Measurements from ENCODE around the gene SNRK. TPM values are rescaled to one million over a fixed set of nuclear protein-coding genes. Genes with fewer than 3 reads are reported as not detected.

Gene SNRK
- polyA plus RNA-seq (2012; ENCODE audit: missing spikeins) = 7.3 TPM

GRCh38 chr3:43286115-43286840, at the start of gene SNRK:
Gene SNRK (plus strand): TSS chr3:43286540. CDS start chr3:43303204, 16,664 bp downstream.
- DNase-seq (ENCODE audit: insufficient read length) = peak; percentile 78
- peak; percentile 99 for FAIRE-seq
- TF ChIP-seq POLR2A (IDR thresholded peaks at IDR 0.05; ENCODE audit: low read depth, low read length) (peak; percentile 32; the same call in 1 of the 2 replicates), TAF1 (IDR thresholded peaks at IDR 0.05; ENCODE audit: borderline replicate concordance, low read depth, low read length) (no peak)

- FAIRE-seq (no peak), DNase-seq (ENCODE audit: insufficient read length) (no peak)
- no peak for TF ChIP-seq POLR2AphosphoS5 (IDR thresholded peaks at IDR 0.05; ENCODE audit: low read depth, low read length)
Measured at GRCh38 chr3:43238801-43239200, 47.5 kb upstream of the SNRK start.

GRCh38 chr3:43239755-43240154, 46.6 kb upstream of the SNRK start:
- TF ChIP-seq TAF1 (IDR thresholded peaks at IDR 0.05; ENCODE audit: borderline replicate concordance, low read depth, low read length) = no peak
- TF ChIP-seq POLR2A (IDR thresholded peaks at IDR 0.05; ENCODE audit: low read depth, low read length) = no peak
- TF ChIP-seq POLR2AphosphoS5 (IDR thresholded peaks at IDR 0.05; ENCODE audit: low read depth, low read length) = no peak
- FAIRE-seq (no peak), DNase-seq (ENCODE audit: insufficient read length) (no peak)

- DNase-seq (ENCODE audit: insufficient read length) = no peak
- TF ChIP-seq POLR2AphosphoS5 (IDR thresholded peaks at IDR 0.05; ENCODE audit: low read depth, low read length) (no peak), POLR2A (IDR thresholded peaks at IDR 0.05; ENCODE audit: low read depth, low read length) (no peak), TAF1 (IDR thresholded peaks at IDR 0.05; ENCODE audit: borderline replicate concordance, low read depth, low read length) (no peak)
- no peak for FAIRE-seq
Measured at GRCh38 chr3:43243590-43244587, 42.5 kb upstream of the SNRK start.

GRCh38 chr3:43244694-43245093, 41.6 kb upstream of the SNRK start:
- FAIRE-seq (no peak), DNase-seq (ENCODE audit: insufficient read length) (no peak)
- no peak for TF ChIP-seq TAF1 (IDR thresholded peaks at IDR 0.05; ENCODE audit: borderline replicate concordance, low read depth, low read length)
- TF ChIP-seq POLR2AphosphoS5 (IDR thresholded peaks at IDR 0.05; ENCODE audit: low read depth, low read length) = no peak
- no peak for TF ChIP-seq POLR2A (IDR thresholded peaks at IDR 0.05; ENCODE audit: low read depth, low read length)

- TF ChIP-seq POLR2A (IDR thresholded peaks at IDR 0.05; ENCODE audit: low read depth, low read length) (no peak), POLR2AphosphoS5 (IDR thresholded peaks at IDR 0.05; ENCODE audit: low read depth, low read length) (no peak), TAF1 (IDR thresholded peaks at IDR 0.05; ENCODE audit: borderline replicate concordance, low read depth, low read length) (no peak)
- DNase-seq (ENCODE audit: insufficient read length) (no peak), FAIRE-seq (no peak)
Measured at GRCh38 chr3:43246976-43247375, 39.4 kb upstream of the SNRK start.

GRCh38 chr3:43247561-43248184, 38.7 kb upstream of the SNRK start:
- TF ChIP-seq POLR2A (IDR thresholded peaks at IDR 0.05; ENCODE audit: low read depth, low read length) (no peak), POLR2AphosphoS5 (IDR thresholded peaks at IDR 0.05; ENCODE audit: low read depth, low read length) (no peak), TAF1 (IDR thresholded peaks at IDR 0.05; ENCODE audit: borderline replicate concordance, low read depth, low read length) (no peak)
- DNase-seq (ENCODE audit: insufficient read length) = no peak
- FAIRE-seq = no peak

GRCh38 chr3:43248185-43248583, 38.2 kb upstream of the SNRK start:
- no peak for TF ChIP-seq POLR2AphosphoS5 (IDR thresholded peaks at IDR 0.05; ENCODE audit: low read depth, low read length)
- no peak for TF ChIP-seq TAF1 (IDR thresholded peaks at IDR 0.05; ENCODE audit: borderline replicate concordance, low read depth, low read length)
- TF ChIP-seq POLR2A (IDR thresholded peaks at IDR 0.05; ENCODE audit: low read depth, low read length) = no peak
- no peak for FAIRE-seq
- no peak for DNase-seq (ENCODE audit: insufficient read length)

- no peak for FAIRE-seq
- no peak for TF ChIP-seq POLR2A (IDR thresholded peaks at IDR 0.05; ENCODE audit: low read depth, low read length)
- no peak for TF ChIP-seq TAF1 (IDR thresholded peaks at IDR 0.05; ENCODE audit: borderline replicate concordance, low read depth, low read length)
- TF ChIP-seq POLR2AphosphoS5 (IDR thresholded peaks at IDR 0.05; ENCODE audit: low read depth, low read length) = no peak
- no peak for DNase-seq (ENCODE audit: insufficient read length)
Measured at GRCh38 chr3:43248973-43249372, 37.4 kb upstream of the SNRK start.

- no peak for FAIRE-seq
- DNase-seq (ENCODE audit: insufficient read length) = no peak
- no peak for TF ChIP-seq POLR2A (IDR thresholded peaks at IDR 0.05; ENCODE audit: low read depth, low read length)
- TF ChIP-seq POLR2AphosphoS5 (IDR thresholded peaks at IDR 0.05; ENCODE audit: low read depth, low read length) = no peak
- no peak for TF ChIP-seq TAF1 (IDR thresholded peaks at IDR 0.05; ENCODE audit: borderline replicate concordance, low read depth, low read length)
Measured at GRCh38 chr3:43249405-43249804, 36.9 kb upstream of the SNRK start.

- TF ChIP-seq POLR2A (IDR thresholded peaks at IDR 0.05; ENCODE audit: low read depth, low read length) = no peak
- no peak for TF ChIP-seq POLR2AphosphoS5 (IDR thresholded peaks at IDR 0.05; ENCODE audit: low read depth, low read length)
- no peak for TF ChIP-seq TAF1 (IDR thresholded peaks at IDR 0.05; ENCODE audit: borderline replicate concordance, low read depth, low read length)
- FAIRE-seq (no peak), DNase-seq (ENCODE audit: insufficient read length) (no peak)
Measured at GRCh38 chr3:43253294-43253693, 33.0 kb upstream of the SNRK start.

All from GM12892 (cell line).